CD14-positive monocyte (primary cell): ENCODE data around the gene ZNRF2. TPM values are rescaled to one million over a fixed set of nuclear protein-coding genes. Genes with fewer than 3 reads are reported as not detected.

Experiments
- DNase-seq, 3 donors: peaks; one replicate each; pipeline ENCODE4 v3.0.0-alpha.2; 2011 to 2022
- H2AFZ ChIP-seq: 2 replicates; pipeline ENCODE4 v1.6.0; 2012; ENCODE audit warnings: mild to moderate bottlenecking, low read depth, low read length, inconsistent platforms; ENCODE audit not compliant: insufficient read depth, poor library complexity, severe bottlenecking
- H3K27ac ChIP-seq, 2 donors: 1 replicate in 1 of 2; 2 replicates in 1 of 2; pipeline ENCODE4 v1.5.1; 2012 to 2013; ENCODE audit warnings: low read length in 2 of 2, control low read depth in 1 of 2, inconsistent platforms in 1 of 2, low read depth in 1 of 2, mild to moderate bottlenecking in 1 of 2
- H3K27me3 ChIP-seq, 2 donors: one replicate each; pipeline versions ENCODE4 v1.6.0 to v1.6.1; 2011 to 2013; ENCODE audit warnings: low read length in 2 of 2; ENCODE audit not compliant: control insufficient read depth in 2 of 2, insufficient read depth in 2 of 2
- H3K36me3 ChIP-seq, 2 donors: replicated peaks in 1 of 2; 1 replicate in 1 of 2; 2 replicates in 1 of 2; pipeline versions ENCODE4 v1.5.1 to v1.6.1; 2012 to 2013; ENCODE audit warnings: low read length in 2 of 2, control low read depth in 1 of 2, inconsistent platforms in 1 of 2, mild to moderate bottlenecking in 1 of 2; ENCODE audit not compliant: insufficient read depth in 2 of 2, control insufficient read depth in 1 of 2
- H3K4me1 ChIP-seq, 2 donors: 1 replicate in 1 of 2; 2 replicates in 1 of 2; pipeline versions ENCODE4 v1.5.1 to v1.6.1; 2012 to 2013; ENCODE audit warnings: low read length in 2 of 2, control low read depth in 1 of 2, inconsistent platforms in 1 of 2, mild to moderate bottlenecking in 1 of 2, moderate library complexity in 1 of 2; ENCODE audit not compliant: insufficient read depth in 2 of 2, control insufficient read depth in 1 of 2
- H3K4me2 ChIP-seq: replicated peaks from 2 replicates; pipeline ENCODE3; 2012; ENCODE audit warnings: low read length, moderate library complexity, mild to moderate bottlenecking; ENCODE audit not compliant: poor library complexity, severe bottlenecking; ENCODE audit errors: extremely low read depth
- H3K4me3 ChIP-seq, 3 experiments: fragments of 200-600 bp in 1 of 3; sonication (generic) in 1 of 3; replicated peaks in 1 of 3; 1 replicate in 2 of 3; 2 replicates in 1 of 3; pipeline ENCODE4 v1.5.1; 2011 to 2013; ENCODE audit warnings: low read length in 3 of 3, mild to moderate bottlenecking in 3 of 3, control low read depth in 2 of 3, low read depth in 2 of 3, inconsistent platforms in 1 of 3, moderate library complexity in 1 of 3
- H3K79me2 ChIP-seq: 2 replicates; pipeline ENCODE4 v1.6.0; 2012; ENCODE audit warnings: mild to moderate bottlenecking, control low read depth, inconsistent platforms, low read length, moderate library complexity; ENCODE audit not compliant: insufficient read depth
- H3K9ac ChIP-seq: 2 replicates; pipeline ENCODE4 v1.6.0; 2017; ENCODE audit warnings: low read length, mild to moderate bottlenecking; ENCODE audit not compliant: insufficient read depth, poor library complexity, severe bottlenecking
- H3K9me3 ChIP-seq, 2 donors: replicated peaks in 1 of 2; 1 replicate in 1 of 2; 2 replicates in 1 of 2; pipeline versions ENCODE4 v1.5.1 to v1.6.1; 2012 to 2013; ENCODE audit warnings: low read length in 2 of 2, control low read depth in 1 of 2; ENCODE audit not compliant: control insufficient read depth in 1 of 2, insufficient read depth in 1 of 2
- H4K20me1 ChIP-seq: 2 replicates; pipeline ENCODE4 v1.6.0; 2012; ENCODE audit warnings: mild to moderate bottlenecking, low read length, control low read depth, moderate library complexity; ENCODE audit not compliant: insufficient read depth
- H3K27ac Mint-ChIP-seq, 7 donors: one replicate each; pipeline ENCODE4 v1.8.0; 2020; ENCODE audit warnings: mild to moderate bottlenecking in 7 of 7, mixed read lengths in 7 of 7, moderate library complexity in 6 of 7, inconsistent platforms in 2 of 7
- H3K27me3 Mint-ChIP-seq, 3 donors: one replicate each; pipeline ENCODE4 v1.8.0; 2021 to 2022; ENCODE audit warnings: low read depth in 3 of 3, mild to moderate bottlenecking in 3 of 3, mixed read lengths in 3 of 3, moderate library complexity in 3 of 3, inconsistent platforms in 1 of 3
- H3K36me3 Mint-ChIP-seq, 2 donors: one replicate each; pipeline ENCODE4 v1.8.0; 2020; ENCODE audit warnings: mixed read lengths in 2 of 2, inconsistent platforms in 1 of 2, mild to moderate bottlenecking in 1 of 2
- H3K4me1 Mint-ChIP-seq: one replicate; pipeline ENCODE4 v1.8.0; 2020; ENCODE audit warnings: mild to moderate bottlenecking, mixed read lengths
- H3K4me3 Mint-ChIP-seq, 2 donors: one replicate each; pipeline ENCODE4 v1.8.0; 2020; ENCODE audit warnings: mild to moderate bottlenecking in 2 of 2, mixed read lengths in 2 of 2, moderate library complexity in 1 of 2
- H3K9me3 Mint-ChIP-seq, 7 donors: one replicate each; pipeline ENCODE4 v1.8.0; 2020 to 2022; ENCODE audit warnings: mixed read lengths in 7 of 7, mild to moderate bottlenecking in 6 of 7, moderate library complexity in 6 of 7, inconsistent platforms in 2 of 7
- whole genome bisulfite sequencing: methylation state at CpG from one replicate; pipeline ENCODE4 v1.1.5; 2013; ENCODE audit warnings: missing lambda C conversion rate; ENCODE audit not compliant: insufficient coverage; 5-methylcytosine and 5-hydroxymethylcytosine counted together
- intact Hi-C, 2 donors: fragments of 100-400 bp; cut with micrococcal nuclease; formaldehyde crosslinking; loops; one replicate each; pipeline versions ENCODE4 v1.15.0 to v1.15.1; 2023
- polyA plus RNA-seq, 3 donors: library from polyadenylated mRNA; depleted of rRNA in 1 of 3; unstranded in 2 of 3; stranded (reverse) in 1 of 3; fragments of 300-500 nt in 2 of 3; fragments of >200 nt in 1 of 3; fragmentation: Illumina TruSeq in 2 of 3; gene quantifications; 1 replicate in 2 of 3; 2 replicates in 1 of 3; pipeline ENCODE4 v1.2.3, GENCODE V29; 2012 to 2021
- TF ChIP-seq, protein P1 (sequence below): fragments of 200-600 bp; IDR thresholded peaks from one replicate; pipeline ENCODE4 v1.8.0; 2022; ENCODE audit warnings: antibody characterized with exemption, mild to moderate bottlenecking

The ZNRF2 gene
- polyA plus RNA-seq, 3 donors, result 1.9 to 9.5 (median 5.7) TPM

DNA sequence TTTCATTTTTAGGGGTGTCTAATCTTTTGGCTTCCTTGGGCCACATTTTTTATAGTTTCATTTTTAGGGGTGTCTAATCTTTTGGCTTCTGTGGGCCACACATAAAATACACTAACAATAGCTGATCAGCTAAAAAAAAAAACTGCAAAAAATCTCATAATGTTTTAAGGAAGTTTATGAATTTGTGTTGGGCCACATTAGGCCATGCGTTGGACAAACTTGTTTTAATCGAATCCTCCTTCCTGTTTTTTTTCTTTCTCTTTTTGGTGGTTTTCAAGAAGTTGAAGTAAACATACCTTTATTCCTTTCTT, 37.4 kb downstream of the ZNRF2 start:
- Mint-ChIP-seq H3K9me3 (peaks cover 0 to 5% (median 2%) of the 10 kb centered on the region in 7 donors), H3K4me3 (peak overlapping the region; percentile 72 to 85), H3K27ac (peak overlapping the region; percentile 87 to 96 (median 91)), H3K27me3 (no peaks in the 10 kb centered on the region), H3K36me3 (peaks cover 16 to 17% of the 10 kb centered on the region in 2 donors), H3K4me1 (peaks cover 61% of the 10 kb centered on the region)
- H3K27ac ChIP-seq, result peak overlapping the region in 1 of 2 donors; percentile 90
- no CpG with 5 or more reads among the region's 2 CpGs for WGBS
- H3K27me3 ChIP-seq, result no peaks in the 10 kb centered on the region
- H3K79me2 ChIP-seq, result peaks cover 100% of the 10 kb centered on the region
- peak; percentile 36 to 68 (median 53) for DNase-seq
- H3K9me3 ChIP-seq, result no peaks in the 10 kb centered on the region
- peak overlapping the region; percentile 83 for H3K4me2 ChIP-seq
- peak overlapping the region; percentile 27 to 70 (median 56) for H3K4me3 ChIP-seq
- H3K36me3 ChIP-seq, result peaks cover 0 to 22% of the 10 kb centered on the region in 2 donors
- peak overlapping the region; percentile 54 for H3K9ac ChIP-seq
- H2AFZ ChIP-seq, result peak overlapping the region; percentile 19
- intact Hi-C loops, result no loop called here
- H3K4me1 ChIP-seq, result peaks cover 31 to 56% of the 10 kb centered on the region in 2 donors
- peaks cover 52% of the 10 kb centered on the region for H4K20me1 ChIP-seq
- TF ChIP-seq, protein P1, sequence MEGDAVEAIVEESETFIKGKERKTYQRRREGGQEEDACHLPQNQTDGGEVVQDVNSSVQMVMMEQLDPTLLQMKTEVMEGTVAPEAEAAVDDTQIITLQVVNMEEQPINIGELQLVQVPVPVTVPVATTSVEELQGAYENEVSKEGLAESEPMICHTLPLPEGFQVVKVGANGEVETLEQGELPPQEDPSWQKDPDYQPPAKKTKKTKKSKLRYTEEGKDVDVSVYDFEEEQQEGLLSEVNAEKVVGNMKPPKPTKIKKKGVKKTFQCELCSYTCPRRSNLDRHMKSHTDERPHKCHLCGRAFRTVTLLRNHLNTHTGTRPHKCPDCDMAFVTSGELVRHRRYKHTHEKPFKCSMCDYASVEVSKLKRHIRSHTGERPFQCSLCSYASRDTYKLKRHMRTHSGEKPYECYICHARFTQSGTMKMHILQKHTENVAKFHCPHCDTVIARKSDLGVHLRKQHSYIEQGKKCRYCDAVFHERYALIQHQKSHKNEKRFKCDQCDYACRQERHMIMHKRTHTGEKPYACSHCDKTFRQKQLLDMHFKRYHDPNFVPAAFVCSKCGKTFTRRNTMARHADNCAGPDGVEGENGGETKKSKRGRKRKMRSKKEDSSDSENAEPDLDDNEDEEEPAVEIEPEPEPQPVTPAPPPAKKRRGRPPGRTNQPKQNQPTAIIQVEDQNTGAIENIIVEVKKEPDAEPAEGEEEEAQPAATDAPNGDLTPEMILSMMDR, result no peak

DNA sequence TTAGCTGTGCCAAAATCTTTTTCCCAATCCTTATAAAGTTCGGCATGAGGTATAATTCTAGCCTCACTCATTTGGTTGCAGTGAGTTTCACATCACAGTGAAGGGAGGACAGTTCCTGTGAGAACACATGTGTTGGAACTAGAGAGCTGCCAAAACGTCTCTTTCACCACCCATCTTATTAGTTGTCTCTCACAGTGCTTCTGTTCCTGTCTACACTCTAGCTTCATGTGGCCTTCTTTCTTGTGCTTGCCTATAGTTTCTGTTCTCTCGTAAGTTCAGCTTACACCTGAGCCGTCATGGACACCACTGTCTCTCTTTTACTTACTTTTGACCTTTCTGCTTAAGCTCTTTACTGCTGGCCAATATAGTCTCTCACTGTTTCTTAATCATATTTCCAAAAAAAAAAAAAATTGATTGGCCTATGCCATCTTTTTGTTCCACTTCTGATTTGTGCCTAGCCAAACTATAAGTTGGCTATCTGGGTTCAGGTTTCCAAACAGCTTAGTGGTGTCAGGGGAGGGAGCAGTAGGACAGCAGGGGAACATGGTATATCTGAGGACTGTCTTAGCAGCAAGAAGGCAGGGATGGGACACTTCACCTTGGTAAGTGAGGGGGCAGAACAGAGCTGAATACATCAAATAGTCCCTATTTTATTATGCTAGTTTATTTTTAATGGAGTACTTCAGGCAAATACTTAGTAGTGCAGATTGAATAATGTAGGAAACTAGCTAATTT, 38.0 kb downstream of the ZNRF2 start:
- peaks cover 0 to 22% of the 10 kb centered on the region in 2 donors for H3K36me3 ChIP-seq
- peak overlapping the region; percentile 72 to 85 for H3K4me3 Mint-ChIP-seq
- peak overlapping the region; percentile 54 for H3K9ac ChIP-seq
- peaks cover 16 to 17% of the 10 kb centered on the region in 2 donors for H3K36me3 Mint-ChIP-seq
- H3K27me3 Mint-ChIP-seq, result no peaks in the 10 kb centered on the region
- H3K9me3 ChIP-seq, result no peaks in the 10 kb centered on the region
- H3K4me2 ChIP-seq, result peak overlapping the region; percentile 83
- peak overlapping the region; percentile 4 to 70 (median 56) for H3K4me3 ChIP-seq
- TF ChIP-seq, protein P1, result no peak
- WGBS, result 7% methylated on average over 3 of the region's 4 CpGs
- H3K4me1 ChIP-seq, result peaks cover 28 to 54% of the 10 kb centered on the region in 2 donors
- H3K27ac ChIP-seq, result peak overlapping the region; percentile 7 to 90
- intact Hi-C loops, result no loop called here
- peak overlapping the region; percentile 87 to 96 (median 91) for H3K27ac Mint-ChIP-seq
- peaks cover 59% of the 10 kb centered on the region for H3K4me1 Mint-ChIP-seq
- peak; percentile 15 to 40 (median 20) for DNase-seq
- H3K9me3 Mint-ChIP-seq, result peaks cover 0 to 5% (median 2%) of the 10 kb centered on the region in 7 donors
- peak overlapping the region; percentile 19 for H2AFZ ChIP-seq
- H4K20me1 ChIP-seq, result peaks cover 50% of the 10 kb centered on the region
- no peaks in the 10 kb centered on the region for H3K27me3 ChIP-seq
- H3K79me2 ChIP-seq, result peaks cover 100% of the 10 kb centered on the region
